SK-N-DZ (cell line): Measurements from ENCODE around the gene RPS28.
"Not testable (repeated sequence)": the region's sequence is repeated elsewhere in the genome, so short reads cannot be mapped to it uniquely, and the experiment has no call there.

Source experiments
- DNase-seq: peaks from one replicate; pipeline ENCODE4 v3.0.0-alpha.2; 2015; ENCODE audit warnings: low spot score

The RPS28 gene

DNA sequence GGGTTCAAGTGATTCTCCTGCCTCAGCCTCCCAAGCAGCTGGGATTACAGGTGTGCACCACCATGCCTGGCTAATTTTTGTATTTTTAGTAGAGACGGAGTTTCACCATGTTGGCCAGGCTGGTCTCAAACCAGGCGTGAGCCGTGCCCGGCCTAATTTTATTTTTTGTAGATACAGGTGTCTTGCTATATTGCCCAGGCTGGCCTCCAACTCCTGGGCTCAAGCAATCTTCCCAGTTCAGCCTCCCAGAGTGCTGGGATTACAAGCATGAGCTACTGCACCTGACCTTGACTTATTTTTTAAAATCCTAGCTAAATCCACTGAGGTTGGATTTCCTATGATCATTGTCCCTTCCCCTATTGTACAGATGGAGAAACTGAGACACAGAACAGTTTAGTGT, 20.2 kb downstream of the RPS28 start:
- not testable (repeated sequence) for DNase-seq

DNA sequence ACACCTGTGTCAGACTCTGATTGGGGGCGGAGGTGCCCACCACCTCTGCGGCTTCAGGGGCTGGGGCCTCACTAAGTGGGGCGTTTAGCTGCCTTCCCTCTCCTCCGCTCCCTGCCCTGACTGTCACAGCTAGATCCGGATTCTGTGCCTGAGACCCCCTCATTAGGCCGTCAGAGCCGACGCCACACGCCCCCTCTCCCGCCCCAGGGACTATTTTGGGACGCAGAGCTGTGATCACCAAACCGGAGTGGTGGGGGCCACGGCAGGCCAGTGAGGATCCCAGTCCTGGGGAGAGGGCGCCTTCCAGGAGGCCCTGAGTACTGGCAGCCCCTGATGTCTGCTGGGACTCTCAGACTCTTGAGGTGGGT, 21.0 kb downstream of the RPS28 start:
- DNase-seq, result no peak

DNA sequence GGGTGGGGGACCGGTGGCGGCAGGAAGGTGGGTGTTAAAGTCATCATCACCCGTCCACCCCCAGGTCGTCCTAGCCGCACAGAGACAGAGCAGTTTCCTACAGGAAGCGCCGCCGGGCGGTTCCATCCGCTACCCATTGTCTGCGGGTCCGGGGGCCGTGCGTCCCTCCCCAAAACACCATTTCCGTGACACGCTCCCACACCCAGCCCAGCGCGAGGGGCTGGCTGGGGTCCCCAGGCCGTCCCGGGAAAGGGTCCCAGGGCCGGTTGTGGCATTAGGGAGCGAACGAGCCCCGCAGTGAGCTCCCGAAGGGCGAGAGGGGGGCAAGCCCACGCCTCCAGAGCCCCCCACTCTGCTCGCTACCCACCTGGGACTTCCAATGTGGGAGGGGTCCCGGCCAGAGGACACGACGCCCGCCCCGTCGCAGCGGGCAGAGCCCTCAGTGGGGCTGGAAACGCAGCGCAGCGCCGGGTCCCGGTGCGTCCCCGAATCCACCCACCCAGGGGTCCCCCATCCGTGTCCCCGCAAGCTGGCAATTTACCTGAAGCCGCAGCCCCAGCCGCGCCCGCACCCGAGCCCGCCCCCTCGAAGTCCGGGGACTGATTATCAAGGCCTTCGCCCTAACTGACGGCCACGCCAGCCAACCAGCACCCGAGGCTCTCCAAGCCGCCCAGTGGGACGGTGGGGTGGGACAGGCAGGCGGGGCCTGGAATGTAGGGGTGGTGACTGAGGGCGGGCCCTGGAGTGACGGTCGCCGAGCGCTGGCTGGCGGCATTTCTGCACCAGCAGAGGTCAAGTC, 21.6 kb downstream of the RPS28 start, which contains the start of gene KANK3:
Gene KANK3 (minus strand): TSS at position 579 of the 799 bp plus-strand sequence. CDS start 5,434 bp downstream, outside the sequence.
- DNase-seq, result peak; percentile 89

DNA sequence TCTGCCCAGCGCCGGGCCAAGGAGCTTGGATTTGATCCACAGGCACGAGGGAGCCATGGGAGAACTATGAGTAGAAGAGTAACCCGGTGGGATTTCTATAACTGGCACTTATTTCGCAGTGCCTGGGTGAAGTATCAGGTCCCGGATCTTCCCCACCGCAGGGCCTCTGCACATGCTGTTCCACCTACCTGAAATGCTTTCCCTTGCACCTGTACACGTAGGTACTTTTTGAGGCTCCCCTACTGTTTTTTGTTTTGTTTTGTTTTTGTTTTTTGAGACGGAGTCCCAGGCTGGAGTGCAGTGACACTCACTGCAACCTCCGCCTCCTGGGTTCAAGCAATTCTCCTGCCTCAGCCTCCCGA, 22.2 kb downstream of the RPS28 start:
- DNase-seq, result no peak

DNA sequence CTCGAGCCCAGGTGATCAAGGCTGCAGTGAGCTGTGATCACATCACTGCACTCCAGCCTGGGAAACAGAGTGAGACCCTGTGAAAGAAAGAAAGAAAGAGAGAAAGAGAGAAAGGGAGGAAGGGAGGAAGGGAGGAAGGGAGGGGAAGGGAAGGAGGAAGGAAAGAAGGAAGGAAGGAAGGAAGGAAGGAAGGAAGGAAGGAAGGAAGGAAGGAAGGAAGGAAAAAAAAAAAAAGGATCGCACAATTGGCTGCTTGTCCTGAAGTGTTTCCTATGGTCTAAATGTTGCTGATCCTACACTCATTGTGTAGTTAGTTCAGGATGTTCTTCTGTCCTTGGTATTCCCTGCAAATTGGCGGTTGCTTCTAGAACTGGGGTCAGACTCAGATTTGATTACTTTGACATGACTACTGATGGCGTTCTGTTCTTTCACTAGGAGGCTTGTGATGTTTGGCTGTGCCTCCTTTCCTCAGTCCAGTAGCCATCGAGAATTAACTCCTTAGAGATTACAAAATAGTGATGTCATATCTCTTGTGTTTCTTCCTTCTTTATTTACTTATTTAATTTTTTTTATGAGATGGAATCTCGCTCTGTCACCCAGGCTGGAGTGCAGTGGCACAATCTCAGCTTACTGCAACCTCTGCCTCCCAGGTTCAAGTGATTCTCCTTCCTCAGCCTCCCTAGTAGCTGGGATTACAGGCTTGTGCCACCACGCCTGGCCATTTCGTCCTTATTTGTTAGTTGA, 28.5 kb downstream of the RPS28 start:
- not testable (repeated sequence) for DNase-seq

DNA sequence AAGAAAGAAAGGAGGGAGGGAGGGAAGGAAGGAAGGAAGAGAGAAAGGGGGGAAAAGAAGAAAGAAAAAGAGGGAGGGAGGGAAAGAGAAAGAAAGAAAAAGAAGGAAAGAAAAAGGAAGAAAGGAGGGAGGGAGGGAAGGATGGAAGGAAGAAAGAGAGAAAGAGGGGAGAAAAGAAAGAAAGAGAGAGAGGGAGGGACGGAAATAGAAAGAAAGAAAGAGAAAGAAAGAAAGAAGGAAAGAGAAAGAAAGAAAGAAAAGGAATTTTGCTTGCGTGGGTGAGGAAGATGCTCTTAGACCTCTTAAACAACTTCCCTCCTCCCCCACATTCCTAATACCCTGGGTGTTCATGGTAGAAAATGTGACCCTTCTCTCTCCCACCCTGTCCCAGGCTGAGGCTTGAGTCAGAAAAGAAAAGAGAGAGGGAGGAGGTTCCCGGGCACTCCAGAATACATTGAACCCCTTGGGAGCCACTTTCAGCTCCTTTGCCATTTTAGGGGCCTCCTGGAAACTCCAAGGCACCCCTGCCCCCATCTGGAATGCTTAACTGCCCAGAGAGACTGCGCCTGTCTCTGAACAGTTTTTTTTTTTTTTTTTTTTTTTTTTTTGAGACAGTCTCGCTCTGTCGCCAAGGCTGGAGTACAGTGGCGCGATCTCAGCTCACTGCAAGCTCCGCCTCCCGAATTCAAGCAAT, 31.0 kb downstream of the RPS28 start:
- DNase-seq, result no peak

DNA sequence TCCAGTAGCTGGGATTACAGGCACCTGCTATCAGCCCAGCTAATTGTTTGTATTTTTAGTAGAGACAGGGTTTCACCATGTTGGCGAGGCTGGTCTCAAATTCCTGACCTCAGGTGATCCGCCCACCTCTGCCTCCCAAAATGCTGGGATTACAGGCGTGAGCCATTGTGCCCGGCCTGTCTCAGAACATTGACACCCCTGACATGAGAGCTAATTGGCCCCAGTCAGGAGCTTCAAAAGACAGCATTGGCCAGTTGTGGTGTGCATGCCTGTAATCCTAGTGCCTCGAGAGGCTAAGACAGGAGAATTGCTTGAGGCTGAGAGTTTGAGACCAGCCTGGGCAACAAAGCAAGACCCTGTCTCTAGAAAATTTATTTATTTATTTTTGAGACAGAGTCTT, 31.5 kb downstream of the RPS28 start:
- DNase-seq, result not testable (repeated sequence)

DNA sequence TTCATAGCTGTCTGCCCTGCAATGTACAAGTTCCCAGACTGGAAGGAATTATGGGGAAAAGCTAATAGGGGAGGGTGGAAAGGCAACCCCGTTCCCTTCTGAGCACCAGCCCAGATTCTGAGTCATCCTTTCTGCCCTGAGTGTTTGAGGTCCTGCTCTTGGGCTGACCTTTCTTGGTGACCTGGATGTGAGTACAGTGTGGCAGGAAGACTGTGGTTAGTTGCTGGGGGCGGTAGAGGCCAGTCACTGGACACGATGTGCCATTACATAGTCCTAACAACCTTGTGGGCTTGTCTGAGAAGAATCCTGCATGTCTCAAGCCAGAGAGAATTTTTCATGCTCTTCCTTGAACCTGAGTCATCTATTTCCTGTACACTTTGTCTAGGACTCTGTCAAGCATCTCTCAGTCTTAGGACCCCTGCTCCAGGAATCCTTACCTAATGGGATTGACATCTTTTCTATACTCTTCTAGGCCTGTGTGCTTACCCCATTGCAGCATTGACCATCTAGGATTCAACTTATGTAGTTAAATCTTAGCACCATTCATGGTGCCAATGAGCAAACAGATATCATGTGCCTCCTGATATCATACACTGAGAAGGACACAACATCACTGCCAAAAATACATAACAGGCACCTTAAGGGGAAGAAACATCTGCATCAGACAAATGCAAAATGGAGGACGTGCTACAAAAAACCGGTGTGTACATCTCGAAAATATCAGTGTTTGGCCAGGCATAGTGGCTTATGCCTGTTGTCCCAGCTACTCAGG, 34.5 kb downstream of the RPS28 start:
- no peak for DNase-seq

DNA sequence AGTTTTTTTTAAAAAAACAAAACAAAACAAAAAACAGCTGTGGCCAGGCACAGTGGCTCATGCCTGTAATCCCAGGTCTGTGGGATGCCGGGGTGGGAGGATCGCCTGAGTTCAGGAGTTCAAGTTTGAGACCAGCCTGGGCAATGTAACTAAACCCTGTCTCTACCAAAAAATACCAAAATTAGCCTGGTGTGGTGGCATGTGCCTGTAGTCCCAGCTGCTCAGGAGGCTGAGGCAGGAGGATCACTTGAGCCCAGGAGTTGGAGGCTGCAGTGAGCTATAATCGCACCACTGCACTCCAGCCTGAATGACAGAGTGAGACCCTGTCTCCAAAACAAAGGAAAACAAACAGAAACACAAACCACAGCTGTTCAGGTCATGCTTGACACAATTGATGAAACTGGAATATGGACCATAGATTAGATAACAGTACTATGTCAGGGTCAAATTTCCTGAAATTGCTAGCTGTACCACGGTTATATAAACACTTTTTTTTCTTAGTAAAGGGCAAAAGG, 35.8 kb downstream of the RPS28 start:
- DNase-seq, result no peak

DNA sequence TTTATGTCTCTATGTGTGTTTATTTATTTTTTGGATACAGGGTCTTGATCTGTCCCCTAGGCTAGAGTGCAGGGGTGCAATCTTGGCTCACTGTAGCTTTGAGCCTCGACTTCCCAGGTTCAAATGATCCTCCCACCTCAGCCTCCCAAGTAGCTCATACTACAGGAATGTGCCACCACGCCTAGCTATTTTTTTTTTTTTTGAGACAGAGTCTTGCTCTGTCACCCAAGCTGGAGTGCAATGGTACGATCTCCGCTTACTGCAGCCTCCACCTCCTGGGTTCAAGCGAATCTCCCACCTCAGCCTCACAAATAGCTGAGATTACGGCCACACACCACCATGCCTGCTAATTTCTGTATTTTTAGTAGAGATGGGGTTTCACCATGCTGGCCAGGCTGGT, 37.7 kb downstream of the RPS28 start:
- no peak for DNase-seq

DNA sequence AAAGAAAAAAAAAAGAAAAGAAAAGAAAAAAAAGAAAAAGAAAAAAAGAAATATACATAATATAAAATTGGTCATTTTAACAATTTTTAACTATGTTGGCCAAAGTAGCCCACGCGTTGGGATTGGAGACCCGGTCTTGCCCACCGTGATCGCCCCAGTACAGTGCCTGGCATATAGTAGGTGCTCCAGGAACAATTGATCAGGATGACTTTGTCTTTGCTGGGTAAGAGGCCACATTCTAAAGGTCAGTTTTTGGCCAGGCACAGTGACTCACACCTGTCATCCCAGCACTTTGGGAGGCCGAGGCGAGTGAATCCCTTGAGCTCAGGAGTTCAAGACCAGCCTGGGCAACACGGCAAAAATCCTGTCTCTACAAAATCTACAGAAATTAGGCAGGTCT, 38.9 kb downstream of the RPS28 start:
- no peak for DNase-seq

DNA sequence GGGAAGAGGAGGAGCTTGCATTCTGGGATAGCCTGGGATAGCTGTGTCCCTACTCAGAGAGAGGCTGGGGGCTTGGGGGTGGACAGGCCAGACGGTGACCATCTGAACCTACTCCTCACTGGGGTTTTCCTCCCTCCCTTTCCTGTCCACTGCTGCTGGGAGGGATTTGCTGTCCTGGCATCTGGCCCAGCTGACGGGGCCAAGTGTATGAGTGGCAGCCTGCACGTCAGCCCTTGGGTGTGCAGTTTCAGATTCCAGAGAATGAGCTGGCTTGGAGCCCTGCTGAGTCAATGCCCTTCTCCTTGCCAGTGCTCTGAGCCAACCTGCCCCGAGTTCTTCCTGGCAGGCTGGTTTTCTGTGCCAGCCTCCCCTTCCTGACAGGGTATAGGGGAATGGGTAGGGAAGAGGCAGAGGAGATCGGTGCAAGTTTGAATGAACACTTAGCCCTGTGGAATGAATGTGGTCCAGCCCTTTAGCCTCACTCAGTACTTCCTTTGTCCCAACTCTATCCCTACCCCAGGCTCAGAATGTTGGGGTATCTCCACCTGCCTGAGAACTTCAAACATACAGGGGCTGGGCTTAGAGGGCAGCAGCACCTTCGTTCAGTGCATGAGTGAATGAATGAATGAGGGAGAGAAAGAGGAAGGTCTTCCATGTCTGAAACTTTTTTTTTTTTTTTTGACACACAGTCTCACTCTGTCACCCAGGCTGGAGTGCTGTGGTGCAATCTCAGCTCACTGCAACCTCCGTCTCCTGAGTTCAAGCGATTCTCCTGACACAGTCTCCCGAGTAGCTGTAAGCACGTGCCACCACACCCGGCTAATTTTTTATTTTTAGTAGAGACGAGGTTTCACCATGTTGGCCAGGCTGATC, 40.9 kb downstream of the RPS28 start:
- DNase-seq, result no peak

DNA sequence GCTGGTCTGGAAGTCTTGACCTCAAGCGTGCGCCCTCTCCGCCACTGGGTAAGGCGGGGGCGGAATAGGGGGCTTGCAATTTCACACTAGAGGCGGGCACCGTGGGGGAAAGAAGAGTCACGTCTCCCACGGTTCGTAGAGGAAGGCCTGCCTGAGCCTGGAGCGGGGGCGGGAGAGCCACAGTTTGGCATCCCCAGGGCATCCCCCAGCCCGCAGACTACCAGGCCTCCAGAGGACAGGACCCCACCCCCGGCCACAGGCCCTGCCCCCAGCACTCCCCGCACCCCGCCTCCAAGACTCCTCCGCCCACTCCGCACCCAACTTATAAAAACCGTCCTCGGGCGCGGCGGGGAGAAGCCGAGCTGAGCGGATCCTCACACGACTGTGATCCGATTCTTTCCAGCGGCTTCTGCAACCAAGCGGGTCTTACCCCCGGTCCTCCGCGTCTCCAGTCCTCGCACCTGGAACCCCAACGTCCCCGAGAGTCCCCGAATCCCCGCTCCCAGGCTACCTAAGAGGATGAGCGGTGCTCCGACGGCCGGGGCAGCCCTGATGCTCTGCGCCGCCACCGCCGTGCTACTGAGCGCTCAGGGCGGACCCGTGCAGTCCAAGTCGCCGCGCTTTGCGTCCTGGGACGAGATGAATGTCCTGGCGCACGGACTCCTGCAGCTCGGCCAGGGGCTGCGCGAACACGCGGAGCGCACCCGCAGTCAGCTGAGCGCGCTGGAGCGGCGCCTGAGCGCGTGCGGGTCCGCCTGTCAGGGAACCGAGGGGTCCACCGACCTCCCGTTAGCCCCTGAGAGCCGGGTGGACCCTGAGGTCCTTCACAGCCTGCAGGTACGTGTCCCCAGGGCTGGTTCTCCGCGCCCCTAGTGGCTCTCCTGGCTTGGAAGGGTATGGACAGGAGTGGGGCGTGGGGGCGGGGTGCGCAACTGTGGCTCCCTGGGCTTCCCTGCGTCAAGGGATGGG, 42.8 kb downstream of the RPS28 start, which contains the start of gene ANGPTL4:
Gene ANGPTL4 (plus strand): TSS at position 353 of the 969 bp plus-strand sequence. CDS start 167 bp downstream, at position 520.
- DNase-seq, result peak; percentile 76

DNA sequence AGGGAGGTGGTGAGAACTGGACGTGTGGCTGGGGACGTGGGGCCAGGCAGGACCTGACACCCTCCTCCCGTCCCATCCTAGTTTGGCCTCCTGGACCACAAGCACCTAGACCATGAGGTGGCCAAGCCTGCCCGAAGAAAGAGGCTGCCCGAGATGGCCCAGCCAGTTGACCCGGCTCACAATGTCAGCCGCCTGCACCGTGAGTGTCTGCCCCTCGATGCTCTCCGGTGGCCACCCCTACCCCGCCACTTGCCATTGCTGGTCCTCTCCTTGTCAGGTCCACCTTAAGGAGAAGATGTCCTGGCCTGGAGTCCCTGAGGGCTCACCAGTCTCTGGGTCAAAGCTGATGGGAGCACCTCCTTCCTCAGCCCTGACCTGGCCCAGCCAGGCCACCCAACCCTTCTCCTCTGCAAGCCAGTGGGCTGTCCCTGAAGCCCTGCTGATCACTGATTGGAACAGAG, 44.9 kb downstream of the RPS28 start:
- DNase-seq, result no peak

DNA sequence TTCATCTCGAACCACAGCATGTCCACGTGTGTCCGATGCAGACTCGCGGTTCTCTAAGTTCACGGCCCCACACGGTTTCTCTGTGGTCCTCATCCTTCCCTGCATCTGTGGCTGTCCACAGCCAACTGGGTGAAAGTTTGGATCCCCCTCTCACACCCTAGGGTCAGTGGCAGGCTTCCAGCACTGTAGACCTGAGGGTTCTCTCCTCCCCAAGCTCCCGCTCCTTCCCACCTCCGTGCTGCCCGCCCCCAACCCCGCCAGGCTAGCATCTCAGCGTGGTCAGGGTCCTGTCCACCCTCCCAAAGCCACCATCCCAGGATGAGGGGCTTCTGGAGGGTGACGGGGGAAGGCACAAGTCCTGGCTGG, 45.6 kb downstream of the RPS28 start:
- DNase-seq, result no peak

DNA sequence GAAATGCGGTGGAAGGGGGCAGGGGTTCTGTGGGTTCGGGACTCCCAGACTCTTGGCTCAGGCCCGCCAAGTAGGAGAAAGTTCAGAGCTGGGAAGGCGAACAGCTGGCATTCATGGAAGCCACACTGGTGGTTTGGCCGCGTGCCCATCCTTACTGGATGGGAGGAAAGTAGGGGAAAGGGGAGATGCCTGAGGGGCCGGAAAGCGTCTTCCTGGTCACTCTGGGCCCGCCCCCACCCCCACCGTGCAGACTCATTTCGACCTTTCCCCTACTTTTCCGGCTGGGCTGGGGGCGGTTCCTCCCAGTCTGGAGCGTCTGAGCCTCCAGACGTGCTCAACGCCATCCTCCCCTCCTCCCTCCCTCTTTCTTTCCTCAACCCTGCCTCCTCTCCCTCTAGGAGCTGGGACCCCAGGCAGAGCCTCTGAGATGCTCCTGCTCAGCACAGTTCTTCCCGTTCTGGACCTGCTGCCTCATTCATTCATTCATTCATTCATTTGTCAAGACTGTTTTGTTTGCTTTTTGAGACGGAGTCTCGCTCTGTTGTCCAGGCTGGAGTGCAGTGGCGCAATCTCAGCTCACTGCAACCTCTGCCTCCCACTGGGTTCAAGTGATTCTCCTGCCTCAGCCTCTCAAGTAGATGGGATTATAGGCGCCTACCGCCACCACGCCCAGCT, 46.2 kb downstream of the RPS28 start:
- DNase-seq, result peak; percentile 81

DNA sequence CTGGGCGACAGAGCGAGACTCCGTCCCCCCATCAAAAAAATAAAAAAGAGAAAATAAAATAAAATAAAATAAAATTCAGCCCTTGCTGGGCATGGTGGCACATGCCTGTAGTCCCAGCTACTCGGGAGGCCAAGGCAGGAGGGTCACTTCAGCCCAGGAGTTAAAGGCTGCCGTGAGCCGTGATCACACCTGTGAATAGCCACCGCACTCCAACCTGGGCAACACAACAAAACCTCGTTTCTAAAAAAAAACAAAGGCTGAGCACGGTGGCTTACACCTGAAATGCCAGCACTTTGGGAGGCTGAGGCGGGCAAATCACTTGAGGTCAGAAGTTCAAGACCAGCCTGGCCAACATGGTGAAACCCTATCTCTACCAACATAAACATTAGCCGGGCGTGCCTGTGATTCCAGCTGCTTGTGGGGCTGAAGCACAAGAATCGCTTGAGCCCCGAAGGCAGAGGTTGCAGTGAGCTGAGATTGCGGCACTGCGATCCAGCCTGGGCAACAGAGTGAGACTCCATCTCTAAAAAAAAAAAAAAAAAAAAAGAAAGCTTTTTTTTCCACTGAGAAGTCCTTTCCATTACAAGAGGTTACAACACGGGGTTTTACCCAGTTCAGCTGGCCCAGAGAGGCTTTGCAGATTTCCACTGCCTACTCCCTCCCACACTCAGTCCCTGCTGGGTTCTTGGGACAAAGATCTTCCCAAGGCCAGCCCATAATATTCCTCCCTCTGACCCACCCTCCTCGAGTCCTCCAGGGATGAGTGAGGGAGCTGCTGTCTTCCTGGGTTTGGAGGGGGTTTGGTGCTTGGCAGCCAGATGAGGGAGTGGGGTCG, 49.1 kb downstream of the RPS28 start:
- DNase-seq, result no peak
